ENCODE measurements around the gene FLYWCH2. TPM values are rescaled to one million over a fixed set of nuclear protein-coding genes. Genes with fewer than 3 reads are reported as not detected.

The FLYWCH2 gene
- total and polyA plus RNA-seq, 7 donors: 14.1 to 39.4 (median 15.7) TPM

GRCh38 chr16:2846511-2847310 is 36.3 kb upstream of the FLYWCH2 start:
- H3K4me1 ChIP-seq: no peaks in the 10 kb centered on the region
- WGBS, 3 donors: 55 to 56% (median 55%) methylated on average over 3 of the region's 3 CpGs
- no peak overlapping the region for H3K4me3 ChIP-seq
- no peaks in the 10 kb centered on the region for H3K9me3 ChIP-seq
- H3K27ac ChIP-seq: no peak overlapping the region
- ATAC-seq (no peak), DNase-seq (no peak)
- TF ChIP-seq CTCF (IDR thresholded peaks at IDR 0.05): no peak
- no peaks in the 10 kb centered on the region for H3K36me3 ChIP-seq (ENCODE audit: insufficient read depth in 1 of 2, low read depth in 1 of 2)
- intact Hi-C loops (cut with DNase I): no loop called here
- peaks cover 0 to 34% (median 5%) of the 10 kb centered on the region in 3 donors for H3K27me3 ChIP-seq (ENCODE audit: insufficient read depth in 3 of 3, low read length in 2 of 3)

- H3K27me3 ChIP-seq (ENCODE audit: insufficient read depth in 3 of 3, low read length in 2 of 3): peaks cover 0 to 55% (median 23%) of the 10 kb centered on the region in 3 donors
- TF ChIP-seq CTCF (IDR thresholded peaks at IDR 0.05): no peak
- H3K36me3 ChIP-seq (ENCODE audit: insufficient read depth in 1 of 2, low read depth in 1 of 2): no peaks in the 10 kb centered on the region
- no peaks in the 10 kb centered on the region for H3K4me1 ChIP-seq
- DNase-seq (peak in 1 of 2 donors; percentile 28), ATAC-seq (no peak)
- WGBS, 3 donors: 71 to 77% (median 71%) methylated on average over 16 of the region's 16 CpGs
- no peak overlapping the region for H3K4me3 ChIP-seq
- intact Hi-C loops (cut with DNase I): no loop called here
- H3K9me3 ChIP-seq: peaks cover 3% of the 10 kb centered on the region
- H3K27ac ChIP-seq: no peak overlapping the region
Observed at GRCh38 chr16:2848933-2849725, 33.9 kb upstream of the FLYWCH2 start.

- H3K4me1 ChIP-seq: no peaks in the 10 kb centered on the region
- H3K4me3 ChIP-seq: no peak overlapping the region
- H3K27ac ChIP-seq: no peak overlapping the region
- WGBS, 3 donors: 85 to 90% (median 86%) methylated on average over 14 to 16 of the region's 16 CpGs
- no peak for ATAC-seq
- peak in 1 of 2 donors; percentile 34 for DNase-seq
- TF ChIP-seq CTCF (IDR thresholded peaks at IDR 0.05): no peak
- H3K27me3 ChIP-seq (ENCODE audit: insufficient read depth in 3 of 3, low read length in 2 of 3): peaks cover 0 to 64% (median 24%) of the 10 kb centered on the region in 3 donors
- peaks cover 8% of the 10 kb centered on the region for H3K9me3 ChIP-seq
- no peaks in the 10 kb centered on the region for H3K36me3 ChIP-seq (ENCODE audit: insufficient read depth in 1 of 2, low read depth in 1 of 2)
- intact Hi-C loops (cut with DNase I): no loop called here
Observed at GRCh38 chr16:2852003-2852730, 30.8 kb upstream of the FLYWCH2 start.

- DNase-seq (peak in 1 of 2 donors; percentile 38), ATAC-seq (no peak)
- H3K27ac ChIP-seq: no peak overlapping the region
- no peak overlapping the region for H3K4me3 ChIP-seq
- H3K27me3 ChIP-seq (ENCODE audit: insufficient read depth in 3 of 3, low read length in 2 of 3): peaks cover 0 to 70% (median 26%) of the 10 kb centered on the region in 3 donors
- H3K36me3 ChIP-seq (ENCODE audit: insufficient read depth in 1 of 2, low read depth in 1 of 2): no peaks in the 10 kb centered on the region
- WGBS, 3 donors: 41 to 48% (median 42%) methylated on average over 46 to 56 of the region's 56 CpGs
- TF ChIP-seq CTCF (IDR thresholded peaks at IDR 0.05): no peak
- H3K9me3 ChIP-seq: peaks cover 8% of the 10 kb centered on the region
- H3K4me1 ChIP-seq: no peaks in the 10 kb centered on the region
- intact Hi-C loops (cut with DNase I): no loop called here
Observed at GRCh38 chr16:2852731-2853507, 30.1 kb upstream of the FLYWCH2 start.
